NK-92 (cell line): ENCODE results near the gene C2CD5.
"Not testable (repeated sequence)": the region's sequence is repeated elsewhere in the genome, so short reads cannot be mapped to it uniquely, and the experiment has no call there.

Source experiments
- DNase-seq: peaks from one replicate; lab custom pipeline; 2025; ENCODE audit not compliant: unreplicated experiment; lab: John Stamatoyannopoulos, UW

C2CD5 gene

GRCh38 chr12:22535478-22535877 is 8.9 kb downstream of the C2CD5 start:
- DNase-seq: no peak

- DNase-seq: no peak
Observed at GRCh38 chr12:22535038-22535437, 9.3 kb downstream of the C2CD5 start.

- no peak for DNase-seq
Observed at GRCh38 chr12:22533155-22533554, 11.2 kb downstream of the C2CD5 start.

GRCh38 chr12:22532317-22532716 is 12.0 kb downstream of the C2CD5 start:
- DNase-seq: no peak

GRCh38 chr12:22531205-22531604 is 13.1 kb downstream of the C2CD5 start:
- no peak for DNase-seq

- no peak for DNase-seq
Observed at GRCh38 chr12:22529281-22530060, 14.9 kb downstream of the C2CD5 start.

GRCh38 chr12:22527999-22528398 is 16.3 kb downstream of the C2CD5 start:
- no peak for DNase-seq

- no peak for DNase-seq
Observed at GRCh38 chr12:22526836-22527235, 17.5 kb downstream of the C2CD5 start.

- no peak for DNase-seq
Observed at GRCh38 chr12:22525426-22525825, 18.9 kb downstream of the C2CD5 start.

- DNase-seq: no peak
Observed at GRCh38 chr12:22518998-22519397, 25.3 kb downstream of the C2CD5 start.

- no peak for DNase-seq
Observed at GRCh38 chr12:22518060-22518719, 26.2 kb downstream of the C2CD5 start.

GRCh38 chr12:22514875-22515274 is 29.5 kb downstream of the C2CD5 start:
- DNase-seq: no peak

GRCh38 chr12:22505826-22506225 is 38.5 kb downstream of the C2CD5 start:
- no peak for DNase-seq

GRCh38 chr12:22500100-22500499 is 44.2 kb downstream of the C2CD5 start:
- DNase-seq: no peak

- no peak for DNase-seq
Observed at GRCh38 chr12:22499445-22499844, 44.9 kb downstream of the C2CD5 start.

- DNase-seq: no peak
Observed at GRCh38 chr12:22494319-22494718, 50.0 kb downstream of the C2CD5 start.

- DNase-seq: no peak
Observed at GRCh38 chr12:22491034-22491433, 53.3 kb downstream of the C2CD5 start.

GRCh38 chr12:22488478-22488877 is 55.9 kb downstream of the C2CD5 start:
- DNase-seq: no peak

- not testable (repeated sequence) for DNase-seq
Observed at GRCh38 chr12:22487683-22488082, 56.7 kb downstream of the C2CD5 start.

- no peak for DNase-seq
Observed at GRCh38 chr12:22481547-22482104, 62.7 kb downstream of the C2CD5 start.

- not testable (repeated sequence) for DNase-seq
Observed at GRCh38 chr12:22480814-22481213, 63.5 kb downstream of the C2CD5 start.

GRCh38 chr12:22480016-22480415 is 64.3 kb downstream of the C2CD5 start:
- no peak for DNase-seq
